HFFc6 (cell line): ENCODE results near the gene ZNF496. TPM values are rescaled to one million over a fixed set of nuclear protein-coding genes. Genes with fewer than 3 reads are reported as not detected.
"Not testable (repeated sequence)": the region's sequence is repeated elsewhere in the genome, so short reads cannot be mapped to it uniquely, and the experiment has no call there.

ENCODE experiments used
- DNase-seq: peaks from one replicate; pipeline ENCODE4 v3.0.0-alpha.2; 2018
- H3K27ac Mint-ChIP-seq: 2 replicates; pipeline ENCODE4 v1.8.0; 2020; ENCODE audit warnings: mild to moderate bottlenecking, mixed read lengths
- H3K27me3 Mint-ChIP-seq: 2 replicates; pipeline ENCODE4 v1.8.0; 2021; ENCODE audit warnings: mild to moderate bottlenecking, moderate library complexity, mixed read lengths; ENCODE audit not compliant: insufficient read depth
- H3K36me3 Mint-ChIP-seq: 2 replicates; pipeline ENCODE4 v1.8.0; 2021; ENCODE audit warnings: low read depth, mixed read lengths
- H3K4me1 Mint-ChIP-seq: 2 replicates; pipeline ENCODE4 v1.8.0; 2020; ENCODE audit warnings: low read depth, mixed read lengths
- H3K4me3 Mint-ChIP-seq: 2 replicates; pipeline ENCODE4 v1.8.0; 2020; ENCODE audit warnings: mild to moderate bottlenecking, moderate library complexity, mixed read lengths
- H3K9me3 Mint-ChIP-seq: 2 replicates; pipeline ENCODE4 v1.8.0; 2020; ENCODE audit warnings: mild to moderate bottlenecking, mixed read lengths
- CTCF ChIP-seq: fragments of 200-600 bp; sonication (generic); IDR thresholded peaks from 2 replicates; pipeline ENCODE4 v1.5.0; 2021; ENCODE audit warnings: antibody characterized with exemption, mild to moderate bottlenecking
- total RNA-seq, 6 experiments: library from RNA; stranded (reverse); fragmentation: NEBNext Ultra II Directional; extraction: Animal tissue kit (Norgen Biotek cat#: 25700); gene quantifications; 2 replicates in 1 of 6; 3 replicates in 5 of 6; pipeline ENCODE4 v1.2.3, GENCODE V29; 2021

The ZNF496 gene
- total RNA-seq, 6 experiments from 2014 or later = 13.7 to 19.9 (median 17.1) TPM

- Mint-ChIP-seq H3K27me3 (no peaks in the 10 kb centered on the region; the same call in 1 of the 2 replicates), H3K4me3 (peak overlapping the region; percentile 18; the same call in 1 of the 2 replicates), H3K36me3 (no peaks in the 10 kb centered on the region; the same call in 1 of the 2 replicates), H3K27ac (no peak overlapping the region), H3K9me3 (peaks cover 8% of the 10 kb centered on the region), H3K4me1 (peaks cover 9% of the 10 kb centered on the region)
- no peak for DNase-seq
- TF ChIP-seq CTCF = no peak
These were observed 65.6 kb downstream of the ZNF496 start for GRCh38 chr1:247266053-247266452.

GRCh38 chr1:247255772-247256171, 75.9 kb downstream of the ZNF496 start, which contains the start of gene VN1R5:
Gene VN1R5, plus strand, starts transcription at chr1:247256072.
- not testable (repeated sequence) for H3K9me3 Mint-ChIP-seq, H3K4me1 Mint-ChIP-seq, DNase-seq, H3K4me3 Mint-ChIP-seq, H3K36me3 Mint-ChIP-seq, H3K27ac Mint-ChIP-seq, H3K27me3 Mint-ChIP-seq

- peaks cover 18% of the 10 kb centered on the region for H3K9me3 Mint-ChIP-seq
- no peak for DNase-seq
- no peaks in the 10 kb centered on the region; the same call in 1 of the 2 replicates for H3K27me3 Mint-ChIP-seq
- H3K4me3 Mint-ChIP-seq = no peak overlapping the region
- H3K4me1 Mint-ChIP-seq = no peaks in the 10 kb centered on the region
- TF ChIP-seq CTCF = no peak
- H3K36me3 Mint-ChIP-seq = peaks cover 6% of the 10 kb centered on the region; the same call in 1 of the 2 replicates
- H3K27ac Mint-ChIP-seq = no peak overlapping the region
These were observed 84.1 kb downstream of the ZNF496 start for GRCh38 chr1:247247568-247247967.

Other genes with a start within 250 kb of the ZNF496 start
- 1 to 10 TPM; 4.4 to 5.4 (median 4.8) TPM for gene ZNF669, start 227.5 kb downstream of the ZNF496 start, total RNA-seq
- gene ZNF124, start 159.8 kb downstream of the ZNF496 start, total RNA-seq = 10 to 100 TPM; 10.3 to 17.2 (median 14.0) TPM
- not detected for gene VN1R5, start 75.8 kb downstream of the ZNF496 start, total RNA-seq
- gene NLRP3, start 84.3 kb upstream of the ZNF496 start, total RNA-seq = 1 to 10 TPM in 4 of 6 experiments, under 1 TPM in 2; 0.33 to 5.2 (median 4.3) TPM
- not detected for gene OR2B11, start 126.2 kb upstream of the ZNF496 start, total RNA-seq
- gene OR2C3, start 204.6 kb upstream of the ZNF496 start, total RNA-seq = not detected
- gene GCSAML, start 217.3 kb upstream of the ZNF496 start, total RNA-seq = not detected